K562 (cell line): ENCODE measurements around the gene ZNF594.

Experiments used
- CBFB ChIP-seq: sonication (generic); formaldehyde crosslinking; IDR thresholded peaks from 2 replicates; pipeline ENCODE4 v1.4.0; 2020; ENCODE audit warnings: mild to moderate bottlenecking, missing genetic modification reagents
- CTCF ChIP-seq, 3 experiments: IDR thresholded peaks in 2 of 3; conservative IDR thresholded peaks in 1 of 3; 2 replicates each; pipeline ENCODE4 v1.5.1; 2011 to 2012; ENCODE audit warnings: low read length in 3 of 3, mild to moderate bottlenecking in 3 of 3, control low read depth in 2 of 3, improper control_type of control experiment in 1 of 3, inconsistent platforms in 1 of 3, low read depth in 1 of 3, mixed read lengths in 1 of 3, moderate library complexity in 1 of 3; ENCODE audit not compliant: insufficient read depth in 2 of 3
- GTF2F1 ChIP-seq: IDR thresholded peaks from 2 replicates; pipeline ENCODE4 v1.6.1; 2011; ENCODE audit warnings: low read depth, low read length, improper control_type of control experiment
- MAX ChIP-seq: sonication (generic); formaldehyde crosslinking; IDR thresholded peaks from 2 replicates; pipeline ENCODE4 v1.9.0; 2022; ENCODE audit warnings: mild to moderate bottlenecking, missing genetic modification reagents
- MTF1 ChIP-seq: fragments of 250-450 bp; sonication (Bioruptor Pico); IDR thresholded peaks from 2 replicates; pipeline ENCODE4 v1.9.0; 2021; ENCODE audit warnings: moderate library complexity, mild to moderate bottlenecking, inconsistent platforms, borderline replicate concordance
- NUFIP1 ChIP-seq: fragments of 450-650 bp; IDR thresholded peaks from 2 replicates; pipeline ENCODE4 v1.6.1; 2018; ENCODE audit not compliant: partially characterized antibody
- PATZ1 ChIP-seq: fragments of 250-450 bp; sonication (Bioruptor Pico); IDR thresholded peaks from 2 replicates; pipeline ENCODE4 v1.5.0; 2020; ENCODE audit warnings: mild to moderate bottlenecking, borderline replicate concordance
- PCBP1 ChIP-seq: fragments of 200-400 bp; formaldehyde crosslinking; IDR thresholded peaks from 2 replicates; pipeline ENCODE4 v1.6.1; 2018; ENCODE audit warnings: mild to moderate bottlenecking, low read depth, low read length; ENCODE audit not compliant: poor library complexity, severe bottlenecking
- POLR2B ChIP-seq: fragments of 450-650 bp; IDR thresholded peaks from 2 replicates; pipeline ENCODE4 v1.6.1; 2018; ENCODE audit warnings: low read depth; ENCODE audit not compliant: partially characterized antibody
- RBBP5 ChIP-seq: fragments of 200-600 bp; sonication (generic); IDR thresholded peaks from 2 replicates; pipeline ENCODE4 v1.6.1; 2012; ENCODE audit warnings: borderline replicate concordance, mild to moderate bottlenecking, low read length, control low read depth, inconsistent platforms; ENCODE audit not compliant: insufficient read depth, poor library complexity, severe bottlenecking
- SIN3A ChIP-seq, 2 experiments: fragments of 150-350 bp in 1 of 2; IDR thresholded peaks; 2 replicates each; pipeline ENCODE4 v1.6.1; 2011 to 2016; ENCODE audit warnings: borderline replicate concordance in 2 of 2, low read depth in 2 of 2, low read length in 2 of 2, mild to moderate bottlenecking in 2 of 2, moderate library complexity in 2 of 2; ENCODE audit not compliant: control insufficient read depth in 1 of 2
- SNRNP70 ChIP-seq: fragments of 200-400 bp; formaldehyde crosslinking; optimal IDR thresholded peaks from 2 replicates; pipeline ENCODE3; 2017; ENCODE audit warnings: low read depth, low read length
- TBP ChIP-seq: optimal IDR thresholded peaks from 2 replicates; pipeline ENCODE3; 2011; ENCODE audit warnings: low read depth, low read length, improper control_type of control experiment
- ZNF398 ChIP-seq: fragments of 250-450 bp; sonication (Bioruptor Pico); IDR thresholded peaks from 2 replicates; pipeline ENCODE4 v1.8.0; 2021; ENCODE audit warnings: moderate library complexity, mild to moderate bottlenecking, inconsistent platforms

GRCh38 chr17:5201011-5201410 is 9.3 kb upstream of the ZNF594 start:
- TF ChIP-seq MTF1 (CRISPR knock-in tag) (no peak), CTCF (IDR thresholded peaks at IDR 0.05 in 2 of 3, conservative IDR thresholded peaks at IDR 0.05 in 1 of 3; ENCODE audit: insufficient read depth in 2 of 3, low read depth in 1 of 3, low read length in 3 of 3) (no peak), RBBP5 (no peak), TBP (no peak), GTF2F1 (no peak), PATZ1 (CRISPR knock-in tag) (no peak), SIN3A (IDR thresholded peaks at IDR 0.05; ENCODE audit: borderline replicate concordance in 2 of 2, control insufficient read depth in 1 of 2, low read depth in 2 of 2, low read length in 2 of 2) (no peak), ZNF398 (CRISPR knock-in tag) (no peak), PCBP1 (no peak), POLR2B (no peak), SNRNP70 (no peak), CBFB (CRISPR knock-in tag) (no peak), MAX (CRISPR knock-in tag) (no peak), NUFIP1 (no peak)
